Measurements from ENCODE around the gene ARHGAP15.
A peak's percentile ranks its signal among the peaks of the same experiment; 100 is the strongest.

The ARHGAP15 gene

GRCh38 chr2:143142598-143142997 lies 13.4 kb downstream of the ARHGAP15 start:
- DNase-seq (ENCODE audit: insufficient read length, low spot score) (no peak), FAIRE-seq (no peak)

GRCh38 chr2:143144813-143145455 lies 15.7 kb downstream of the ARHGAP15 start:
- DNase-seq (ENCODE audit: insufficient read length, low spot score) (no peak), FAIRE-seq (no peak)

GRCh38 chr2:143146366-143146765 lies 17.1 kb downstream of the ARHGAP15 start:
- DNase-seq (ENCODE audit: insufficient read length, low spot score), result no peak
- no peak for FAIRE-seq

GRCh38 chr2:143146815-143147530 lies 17.8 kb downstream of the ARHGAP15 start:
- no peak for DNase-seq (ENCODE audit: insufficient read length, low spot score)
- no peak for FAIRE-seq

GRCh38 chr2:143148011-143148410 lies 18.8 kb downstream of the ARHGAP15 start:
- FAIRE-seq, result no peak

DNA sequence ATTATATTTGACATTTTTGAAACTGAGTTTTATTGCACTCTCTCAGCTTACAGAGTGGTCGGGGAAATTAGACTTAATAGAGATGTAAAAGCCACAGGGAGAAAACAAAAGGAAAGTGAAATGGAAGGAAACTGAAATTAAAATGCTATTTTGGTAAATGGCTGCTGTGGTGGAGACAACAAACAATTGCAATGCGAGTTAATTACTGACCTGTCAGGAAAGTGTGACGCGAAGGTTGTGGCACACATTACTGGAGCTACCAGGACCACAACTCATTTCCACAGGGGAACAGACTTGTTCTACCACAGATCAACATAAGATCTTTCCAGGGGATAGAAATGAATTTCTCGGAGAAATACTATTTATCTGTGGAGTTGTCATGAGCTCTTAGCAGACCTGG lies 19.5 kb downstream of the ARHGAP15 start:
- FAIRE-seq, result no peak
- DNase-seq (ENCODE audit: insufficient read length, low spot score), result no peak

More at GRCh38 chr2:143148011-143148410, 18.8 kb downstream of the ARHGAP15 start:
- no peak for DNase-seq (ENCODE audit: insufficient read length, low spot score)

- FAIRE-seq, result no peak
- no peak for DNase-seq (ENCODE audit: insufficient read length, low spot score)
Measured at GRCh38 chr2:143150287-143150686, 21.1 kb downstream of the ARHGAP15 start.

GRCh38 chr2:143151111-143151752 lies 22.0 kb downstream of the ARHGAP15 start:
- FAIRE-seq (no peak), DNase-seq (ENCODE audit: insufficient read length, low spot score) (no peak)

- DNase-seq (ENCODE audit: insufficient read length, low spot score), result no peak
- FAIRE-seq, result no peak
Measured at GRCh38 chr2:143152219-143152618, 23.0 kb downstream of the ARHGAP15 start.

DNA sequence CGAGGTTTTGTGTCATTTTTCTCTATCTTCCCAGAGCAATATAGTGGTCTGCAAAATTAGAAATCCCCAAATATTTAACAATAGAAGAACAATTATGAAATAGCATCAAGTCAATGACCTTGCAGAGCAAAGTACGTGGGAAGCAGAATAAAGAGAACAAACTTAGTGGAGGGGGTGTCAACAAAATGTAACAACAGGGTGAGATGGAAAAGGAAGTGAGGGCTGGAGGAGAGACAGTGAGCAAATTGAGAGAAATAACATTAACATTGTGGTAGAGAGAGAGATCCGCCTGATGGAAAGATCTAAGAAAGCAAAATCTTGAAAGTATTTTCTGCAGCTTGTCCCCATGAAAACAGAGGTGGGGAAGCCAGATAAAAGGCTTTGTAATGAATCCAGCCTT lies 23.4 kb downstream of the ARHGAP15 start:
- FAIRE-seq, result no peak
- DNase-seq (ENCODE audit: insufficient read length, low spot score), result no peak

- no peak for DNase-seq (ENCODE audit: insufficient read length, low spot score)
- FAIRE-seq, result no peak
Measured at GRCh38 chr2:143155661-143156060, 26.4 kb downstream of the ARHGAP15 start.

DNA sequence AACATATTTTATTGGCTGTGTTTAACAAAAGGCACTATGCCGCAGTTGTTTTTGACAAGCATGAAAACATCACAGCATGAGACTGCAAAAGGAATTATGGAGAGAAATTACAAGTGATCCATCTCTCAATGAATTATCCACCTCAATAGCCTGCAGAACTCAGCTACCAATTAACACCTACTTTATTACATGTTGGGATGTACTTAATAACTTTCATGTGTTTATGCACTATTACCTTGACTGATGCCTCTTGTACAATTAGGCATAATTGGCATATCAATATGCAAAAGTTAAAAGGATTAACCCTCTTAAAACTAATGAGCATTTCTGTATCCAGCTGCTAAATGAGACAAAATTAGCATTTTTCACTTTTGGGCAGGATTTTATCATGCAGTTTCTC lies 27.8 kb downstream of the ARHGAP15 start:
- DNase-seq (ENCODE audit: insufficient read length, low spot score) (no peak), FAIRE-seq (no peak)

- FAIRE-seq (no peak), DNase-seq (ENCODE audit: insufficient read length, low spot score) (no peak)
Measured at GRCh38 chr2:143157418-143157817, 28.2 kb downstream of the ARHGAP15 start.

DNA sequence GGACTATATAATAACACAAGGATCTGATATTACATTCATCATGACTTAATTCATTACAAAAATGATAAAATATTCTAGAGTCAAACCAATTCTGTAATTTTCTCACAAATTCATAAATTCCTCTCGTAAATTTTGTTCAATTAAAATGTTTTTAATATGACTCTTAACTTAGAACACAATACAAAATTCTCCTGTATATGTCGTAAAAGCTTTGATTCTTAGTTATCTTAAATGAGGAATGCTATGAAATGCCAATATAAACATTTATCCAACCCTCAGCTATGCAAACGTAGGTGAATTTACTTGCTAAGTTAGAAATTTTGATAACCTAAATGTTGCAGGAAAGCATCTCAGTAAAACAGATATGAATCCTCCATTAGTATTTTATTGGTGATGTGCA lies 28.9 kb downstream of the ARHGAP15 start:
- FAIRE-seq (no peak), DNase-seq (ENCODE audit: insufficient read length, low spot score) (no peak)

DNA sequence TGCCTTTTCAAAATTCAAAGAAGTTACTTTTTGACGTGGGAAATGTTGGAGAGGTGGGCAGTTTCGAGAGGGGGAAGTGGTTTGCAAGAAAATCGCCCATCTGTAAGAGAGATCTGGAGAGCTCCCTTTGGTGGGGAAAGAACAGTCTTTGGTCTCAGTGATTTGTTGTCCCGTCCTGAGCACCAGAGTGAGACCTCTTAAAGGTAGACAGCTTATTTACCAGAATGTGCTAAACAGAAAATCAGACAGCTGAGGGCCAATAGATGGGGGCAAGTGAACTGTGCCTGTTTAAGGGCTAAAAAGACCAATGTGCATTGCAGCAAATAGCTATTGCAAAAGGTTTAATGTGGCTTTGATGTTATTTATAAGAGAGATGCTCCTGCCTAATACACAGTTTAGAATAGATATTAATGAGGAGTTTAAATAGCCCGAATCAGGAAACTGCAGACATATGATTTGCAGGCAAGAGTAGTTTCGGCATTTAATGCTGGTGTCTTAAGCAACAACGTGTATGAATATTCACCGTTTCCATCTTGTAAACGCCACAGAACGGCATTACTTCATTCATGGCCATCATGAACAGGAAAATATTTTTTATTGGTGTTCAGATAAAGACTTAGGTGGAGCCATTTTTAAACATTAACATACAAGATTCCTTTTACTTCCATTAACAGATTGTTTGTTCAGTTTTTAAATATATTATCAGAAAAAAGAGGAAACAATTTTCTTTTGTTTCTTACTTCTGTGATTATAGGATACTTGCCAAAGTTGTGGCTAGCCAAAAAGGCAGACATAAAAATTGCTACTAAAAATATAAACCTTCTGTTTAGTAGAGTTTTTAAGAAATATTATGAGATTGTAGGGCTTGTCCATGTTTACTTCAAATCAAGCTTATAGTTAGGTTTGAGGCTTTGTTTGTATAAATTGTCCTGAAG lies 29.6 kb downstream of the ARHGAP15 start:
- DNase-seq (ENCODE audit: insufficient read length, low spot score), result no peak
- FAIRE-seq, result no peak

- FAIRE-seq (no peak), DNase-seq (ENCODE audit: insufficient read length, low spot score) (no peak)
Measured at GRCh38 chr2:143159486-143159840, 30.2 kb downstream of the ARHGAP15 start.

DNA sequence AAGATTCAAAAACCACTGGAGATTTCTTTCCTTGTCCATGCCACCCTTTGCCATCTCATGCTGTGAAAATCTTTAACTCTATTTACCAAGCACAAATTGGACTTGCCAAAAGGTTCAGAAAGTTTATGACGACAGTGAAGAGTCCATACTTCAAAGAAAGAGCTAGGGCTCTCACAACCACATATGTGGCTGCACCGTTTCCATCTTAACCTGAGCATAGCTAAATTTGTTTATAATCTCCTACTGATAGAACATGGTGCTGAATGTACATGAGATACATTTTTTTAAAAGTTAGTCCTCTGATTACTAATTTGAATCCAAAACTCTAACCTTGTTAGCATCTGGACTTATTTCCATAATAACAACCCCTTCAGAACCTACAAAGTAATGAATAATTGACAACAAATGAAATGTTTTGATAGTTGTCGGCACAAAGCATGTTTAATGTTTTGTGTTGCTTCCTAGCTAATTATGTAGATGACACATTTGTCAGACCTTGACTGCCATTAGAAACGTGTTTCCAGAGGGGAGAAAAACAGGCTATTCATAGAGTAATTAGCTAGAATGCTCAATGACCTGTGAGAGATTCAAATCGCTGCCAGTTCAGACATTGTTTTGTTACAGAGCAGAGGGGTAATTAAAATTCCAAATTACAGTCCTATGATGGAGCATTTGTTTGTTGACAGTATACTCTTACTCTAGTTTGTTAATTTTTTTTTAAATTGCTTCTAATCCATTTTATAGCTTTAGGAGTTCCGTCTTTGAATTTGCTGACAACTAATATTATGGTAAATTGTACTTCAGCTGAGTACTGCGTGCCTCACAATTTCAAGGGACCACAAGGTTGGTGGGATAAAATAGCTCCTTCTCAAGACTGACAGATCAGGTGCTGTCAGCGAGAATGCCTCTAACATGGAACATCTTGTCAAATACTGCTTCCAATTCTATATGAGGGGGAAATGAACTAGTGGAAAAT lies 31.8 kb downstream of the ARHGAP15 start:
- FAIRE-seq (no peak), DNase-seq (ENCODE audit: insufficient read length, low spot score) (no peak)

DNA sequence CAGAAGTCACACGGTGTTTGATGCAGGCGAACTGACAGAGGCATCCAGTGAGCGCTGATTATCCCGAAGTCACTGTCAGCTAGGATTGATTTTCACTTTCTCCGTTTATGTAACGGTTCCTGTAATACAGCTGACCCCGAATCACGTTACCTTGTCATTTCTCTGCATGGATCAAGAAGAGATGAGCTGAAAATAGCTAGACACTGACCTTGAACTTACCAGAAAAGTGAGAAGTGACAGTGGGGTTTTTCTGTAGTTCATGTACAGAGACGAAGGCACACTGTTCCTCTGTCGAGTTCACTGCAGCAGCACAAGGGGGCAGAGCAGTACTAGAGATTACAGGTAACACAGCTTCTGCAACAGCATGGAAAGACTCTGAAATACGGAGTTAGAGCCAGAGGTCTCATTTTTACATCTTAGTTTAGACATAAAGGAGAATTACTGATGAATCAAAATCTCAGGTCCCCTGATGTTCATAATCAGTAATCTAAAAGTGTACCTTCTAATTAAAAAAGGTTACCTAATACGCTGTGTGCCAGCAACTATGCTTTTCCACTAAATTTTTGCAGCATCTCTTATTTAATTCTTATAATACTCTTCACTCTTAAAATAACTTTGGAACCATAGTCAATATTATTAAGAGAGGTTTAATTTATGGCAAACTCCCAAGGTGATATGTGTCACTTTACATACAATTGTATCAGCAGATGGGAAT lies 33.1 kb downstream of the ARHGAP15 start:
- no peak for FAIRE-seq
- DNase-seq (ENCODE audit: insufficient read length, low spot score), result peak; percentile 10

GRCh38 chr2:143162997-143163396 lies 33.8 kb downstream of the ARHGAP15 start:
- FAIRE-seq (no peak), DNase-seq (ENCODE audit: insufficient read length, low spot score) (no peak)
